ENCODE data around the gene MAP3K21. TPM values are rescaled to one million over a fixed set of nuclear protein-coding genes. Genes with fewer than 3 reads are reported as not detected.

MAP3K21 gene
- total and polyA plus RNA-seq, 2 of the 8 experiments (the other 6 are each of a cell fraction or from before 2014, with no cell fraction given), result 21.2 to 21.8 TPM

DNA sequence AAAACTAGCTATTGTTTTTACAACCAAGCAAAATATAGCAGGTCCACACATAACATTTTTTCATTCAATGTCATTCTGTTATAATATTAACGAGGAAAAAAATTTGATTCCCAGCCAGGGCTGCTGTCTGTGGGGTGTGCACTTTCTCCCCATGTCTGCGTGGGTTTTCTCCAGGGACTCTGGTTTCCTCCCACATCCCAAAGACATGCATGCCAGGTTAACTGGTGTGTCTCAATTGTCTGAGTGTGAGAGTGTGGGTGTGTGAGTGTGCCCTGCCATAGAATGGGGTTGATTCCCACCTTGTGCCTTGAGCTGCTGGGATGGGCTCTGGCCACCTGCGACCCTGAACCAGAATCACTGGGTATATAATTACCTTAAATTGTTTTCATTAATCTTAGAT, 60.1 kb downstream of the MAP3K21 start (continued):
- no peak for TF ChIP-seq KDM4A (IDR thresholded peaks at IDR 0.05; ENCODE audit: low read depth, low read length, severe bottlenecking)
- TF ChIP-seq SAP30 (IDR thresholded peaks at IDR 0.05; ENCODE audit: insufficient read depth, insufficient replicate concordance, low read length), result no peak
- TF ChIP-seq POLR2AphosphoS5 (IDR thresholded peaks at IDR 0.05; ENCODE audit: low read depth, low read length), result no peak
- TF ChIP-seq SIN3A (conservative IDR thresholded peaks at IDR 0.05 in 1 of 2, IDR thresholded peaks at IDR 0.05 in 1 of 2; ENCODE audit: low read depth in 1 of 2, low read length in 2 of 2), result no peak

All from H1 (cell line).